HL-60 (cell line): ENCODE data around the gene AXIN1.
"Not testable (repeated sequence)": the region's sequence is repeated elsewhere in the genome, so short reads cannot be mapped to it uniquely, and the experiment has no call there.

ENCODE experiments used
- DNase-seq, 2 experiments: peaks; one replicate each; pipeline ENCODE4 v3.0.0-alpha.2; 2010 to 2020; ENCODE audit warnings: low read depth in 1 of 2, low spot score in 1 of 2
- H3K27ac ChIP-seq: fragments of 250-450 bp; sonication (Bioruptor Pico); replicated peaks from 2 replicates; pipeline ENCODE4 v1.5.1; 2020; ENCODE audit warnings: mild to moderate bottlenecking, moderate library complexity
- H3K27me3 ChIP-seq: fragments of 250-450 bp; sonication (Bioruptor Pico); 2 replicates; pipeline ENCODE4 v1.5.1; 2021; ENCODE audit warnings: mild to moderate bottlenecking, moderate library complexity; ENCODE audit not compliant: insufficient read depth, poor library complexity, severe bottlenecking
- H3K4me3 ChIP-seq: replicated peaks from 2 replicates; pipeline ENCODE4 v1.5.1; 2011; ENCODE audit warnings: mild to moderate bottlenecking, control low read depth, low read length; ENCODE audit not compliant: insufficient read depth
- CTCF ChIP-seq: IDR thresholded peaks from one replicate; pipeline ENCODE4 v1.5.1; 2011; ENCODE audit warnings: low read length, control low read depth, inconsistent platforms; ENCODE audit not compliant: insufficient read depth
- GABPA ChIP-seq: IDR thresholded peaks from 2 replicates; pipeline ENCODE4 v1.6.1; 2012; ENCODE audit warnings: low read depth
- POLR2AphosphoS5 ChIP-seq: IDR thresholded peaks from 2 replicates; pipeline ENCODE4 v1.6.1; 2012; ENCODE audit warnings: low read depth
- REST ChIP-seq: IDR thresholded peaks from 2 replicates; pipeline ENCODE4 v1.6.1; 2012; ENCODE audit warnings: low read depth; ENCODE audit not compliant: insufficient replicate concordance
- SPI1 ChIP-seq: IDR thresholded peaks from 2 replicates; pipeline ENCODE4 v1.6.1; 2012; ENCODE audit warnings: low read depth, mild to moderate bottlenecking, borderline replicate concordance

The AXIN1 gene

GRCh38 chr16:396199-396598, 43.7 kb upstream of the AXIN1 start:
- Histone ChIP-seq H3K4me3 (peak overlapping the region; percentile 49), H3K27me3 (no peaks in the 10 kb centered on the region), H3K27ac (peak overlapping the region; percentile 85)
- no peak for DNase-seq
- no peak for TF ChIP-seq SPI1

GRCh38 chr16:392450-393030, 40.0 kb upstream of the AXIN1 start:
- DNase-seq = peak in 1 of 2 experiments; percentile 45
- no peak overlapping the region for H3K4me3 ChIP-seq
- TF ChIP-seq CTCF (no peak), SPI1 (no peak), GABPA (no peak), POLR2AphosphoS5 (no peak), REST (no peak)
- no peaks in the 10 kb centered on the region for H3K27me3 ChIP-seq
- H3K27ac ChIP-seq = no peak overlapping the region

GRCh38 chr16:391885-392335, 39.4 kb upstream of the AXIN1 start:
- H3K4me3 ChIP-seq = no peak overlapping the region
- peak; percentile 54 to 78 for DNase-seq
- no peak overlapping the region for H3K27ac ChIP-seq
- peak; percentile 94 for TF ChIP-seq CTCF
- no peak for TF ChIP-seq POLR2AphosphoS5
- no peaks in the 10 kb centered on the region for H3K27me3 ChIP-seq

- H3K4me3 ChIP-seq = no peak overlapping the region
- no peak for DNase-seq
- no peak overlapping the region for H3K27ac ChIP-seq
- H3K27me3 ChIP-seq = no peaks in the 10 kb centered on the region
- TF ChIP-seq REST (no peak), GABPA (no peak), POLR2AphosphoS5 (no peak), CTCF (no peak), SPI1 (no peak)
These were observed 36.8 kb upstream of the AXIN1 start for GRCh38 chr16:389352-389751.

GRCh38 chr16:387761-388666, 35.5 kb upstream of the AXIN1 start:
- H3K27me3 ChIP-seq, H3K27ac ChIP-seq, H3K4me3 ChIP-seq, DNase-seq: not testable (repeated sequence)
